ENCODE measurements around the gene NME1.

Gene NME1

GRCh38 chr17:51197754-51198153, 44.4 kb downstream of the NME1 start:
- no peak for DNase-seq

GRCh38 chr17:51200295-51200694, 46.9 kb downstream of the NME1 start:
- DNase-seq, result no peak

GRCh38 chr17:51200846-51201245, 47.5 kb downstream of the NME1 start:
- DNase-seq, result no peak

- DNase-seq, result no peak
Measured at GRCh38 chr17:51203838-51204237, 50.5 kb downstream of the NME1 start.

Data from NCI-H146 (cell line).